ENCODE results near the gene SRRM4. TPM values are rescaled to one million over a fixed set of nuclear protein-coding genes. Genes with fewer than 3 reads are reported as not detected.

The SRRM4 gene
- total RNA-seq, 1 experiment from 2014 or later, result not detected

DNA sequence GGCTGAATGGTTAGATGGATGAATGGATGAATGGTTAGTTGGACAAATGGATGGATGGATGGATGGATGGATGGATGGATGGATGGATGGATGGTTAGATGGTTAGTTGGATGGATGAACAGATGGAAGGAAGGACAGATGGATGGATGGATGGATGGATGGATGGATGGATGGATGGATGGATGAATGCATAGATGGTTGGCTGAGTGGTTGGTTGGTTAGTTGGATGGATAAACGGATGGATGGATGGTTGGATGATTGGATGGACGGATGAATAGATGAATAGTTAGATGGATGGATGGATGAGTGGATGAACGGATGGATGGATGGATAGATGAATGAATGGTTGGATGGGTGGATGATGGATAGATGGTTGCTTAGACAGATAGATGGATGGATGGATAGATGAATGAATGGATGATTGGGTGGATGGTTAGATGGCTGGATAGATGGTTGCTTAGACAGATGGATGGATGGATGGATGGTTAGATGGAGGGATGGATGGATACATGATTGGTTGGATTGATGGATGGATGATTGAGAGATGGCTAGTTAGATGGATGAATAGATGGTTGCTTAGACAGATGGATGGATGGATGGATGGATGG lies 148.6 kb downstream of the SRRM4 start:
- no peak overlapping the region for H3K4me3 ChIP-seq
- H3K27ac ChIP-seq, result no peak overlapping the region
- H3K27me3 ChIP-seq (replicated peaks), result no peaks in the 10 kb centered on the region
- no peaks in the 10 kb centered on the region for H3K9me3 ChIP-seq (replicated peaks)
- no peaks in the 10 kb centered on the region for H3K36me3 ChIP-seq
- no peak for DNase-seq (ENCODE audit: low read depth in 1 of 2, low spot score in 2 of 2)
- no peaks in the 10 kb centered on the region for H3K4me1 ChIP-seq (replicated peaks)

DNA sequence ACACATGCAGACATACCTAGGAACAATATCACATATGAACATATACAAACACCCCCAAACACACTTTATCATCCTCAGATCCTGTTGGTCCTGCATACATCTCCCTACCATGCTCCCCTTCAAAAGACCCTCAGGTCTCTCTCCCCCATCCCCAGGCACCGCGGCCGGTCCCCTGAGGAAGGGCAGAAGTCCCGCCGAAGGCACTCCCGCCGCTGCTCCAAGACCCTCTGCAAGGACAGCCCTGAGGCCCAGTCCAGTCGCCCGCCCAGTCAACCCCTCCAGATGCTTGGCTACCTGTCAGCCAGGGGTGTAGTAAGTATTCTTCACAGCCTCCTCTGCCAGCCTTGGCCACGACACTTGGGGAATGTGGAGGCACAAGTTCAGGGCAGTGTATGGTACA lies 149.2 kb downstream of the SRRM4 start:
- Histone ChIP-seq H3K36me3 (no peaks in the 10 kb centered on the region), H3K9me3 (replicated peaks) (no peaks in the 10 kb centered on the region), H3K4me1 (replicated peaks) (no peaks in the 10 kb centered on the region), H3K27ac (no peak overlapping the region), H3K27me3 (replicated peaks) (no peaks in the 10 kb centered on the region), H3K4me3 (no peak overlapping the region)
- DNase-seq (ENCODE audit: low read depth in 1 of 2, low spot score in 2 of 2), result no peak

DNA sequence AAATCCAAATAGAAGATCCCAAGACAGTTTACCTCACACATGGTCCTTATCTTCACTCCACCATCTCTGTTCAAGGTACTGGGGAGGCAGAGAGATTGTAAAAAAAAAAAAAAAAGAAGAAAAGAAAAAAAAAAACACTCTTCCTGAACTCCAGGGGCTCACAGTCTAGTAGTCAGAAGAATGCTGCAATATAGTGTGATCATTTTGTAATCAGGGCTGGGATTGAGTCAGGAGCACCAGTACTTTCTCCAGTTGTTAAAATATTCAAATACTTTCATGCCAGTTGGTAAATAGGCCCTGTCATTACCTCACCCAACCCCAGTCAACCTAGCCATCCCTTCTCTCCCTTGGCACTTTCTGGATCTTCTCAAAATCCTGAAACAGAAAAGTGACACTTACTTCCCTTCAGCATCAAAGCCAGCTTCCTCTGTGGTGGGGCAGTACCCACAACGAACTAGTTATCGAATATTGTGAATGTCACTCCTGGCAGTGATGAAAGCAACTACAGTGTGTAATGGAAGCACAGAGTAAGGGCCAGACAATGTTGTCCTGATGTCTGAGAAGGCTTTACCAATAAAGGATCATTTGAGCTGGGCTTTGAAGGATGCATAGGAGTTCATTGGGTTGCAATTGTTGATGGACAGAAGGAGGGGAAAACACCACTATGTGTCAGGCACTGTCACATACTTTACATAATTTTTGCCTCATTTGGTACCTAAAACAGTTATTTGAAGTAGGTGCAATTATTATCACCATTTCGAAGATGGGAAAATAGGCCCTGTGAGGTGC lies 153.1 kb downstream of the SRRM4 start:
- no peak overlapping the region for H3K4me3 ChIP-seq
- no peak overlapping the region for H3K27ac ChIP-seq
- H3K36me3 ChIP-seq, result no peaks in the 10 kb centered on the region
- H3K4me1 ChIP-seq (replicated peaks), result no peaks in the 10 kb centered on the region
- H3K9me3 ChIP-seq (replicated peaks), result no peaks in the 10 kb centered on the region
- DNase-seq (ENCODE audit: low read depth in 1 of 2, low spot score in 2 of 2), result no peak
- H3K27me3 ChIP-seq (replicated peaks), result no peaks in the 10 kb centered on the region

DNA sequence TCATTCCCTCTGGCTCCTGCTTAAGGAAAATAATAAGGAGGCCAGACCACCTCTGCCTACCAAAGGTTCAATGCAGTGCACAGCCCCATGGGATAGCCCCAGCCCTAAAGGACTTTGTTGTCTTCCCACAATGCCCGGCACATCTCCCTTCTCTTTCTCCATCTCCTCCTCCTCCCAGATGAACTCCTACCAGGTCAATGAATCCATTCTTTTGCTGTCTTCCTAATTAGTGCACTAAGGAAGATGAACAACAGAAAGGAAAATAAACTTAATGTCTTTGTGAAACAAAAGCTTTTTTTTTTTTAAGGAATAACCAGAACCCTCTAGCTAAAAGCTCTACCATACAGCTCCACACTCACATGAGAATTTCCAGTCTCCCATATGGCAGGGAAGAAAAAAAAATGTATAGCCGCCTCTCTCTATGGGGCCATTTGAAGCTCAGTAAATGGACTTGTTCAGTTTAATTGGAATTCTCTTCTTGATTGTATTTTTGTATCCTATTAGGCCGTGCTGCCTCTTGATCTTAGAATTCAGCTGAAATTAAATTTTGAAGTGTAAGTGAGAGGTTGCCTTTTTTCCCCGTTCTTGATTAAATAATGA lies 155.6 kb downstream of the SRRM4 start:
- no peak overlapping the region for H3K4me3 ChIP-seq
- no peaks in the 10 kb centered on the region for H3K4me1 ChIP-seq (replicated peaks)
- no peaks in the 10 kb centered on the region for H3K9me3 ChIP-seq (replicated peaks)
- H3K27me3 ChIP-seq (replicated peaks), result 0 out of 2 replicates have a peak, but pooled peaks cover 3% of the 10 kb centered on the region
- H3K27ac ChIP-seq, result no peak overlapping the region
- DNase-seq (ENCODE audit: low read depth in 1 of 2, low spot score in 2 of 2), result no peak
- no peaks in the 10 kb centered on the region for H3K36me3 ChIP-seq

DNA sequence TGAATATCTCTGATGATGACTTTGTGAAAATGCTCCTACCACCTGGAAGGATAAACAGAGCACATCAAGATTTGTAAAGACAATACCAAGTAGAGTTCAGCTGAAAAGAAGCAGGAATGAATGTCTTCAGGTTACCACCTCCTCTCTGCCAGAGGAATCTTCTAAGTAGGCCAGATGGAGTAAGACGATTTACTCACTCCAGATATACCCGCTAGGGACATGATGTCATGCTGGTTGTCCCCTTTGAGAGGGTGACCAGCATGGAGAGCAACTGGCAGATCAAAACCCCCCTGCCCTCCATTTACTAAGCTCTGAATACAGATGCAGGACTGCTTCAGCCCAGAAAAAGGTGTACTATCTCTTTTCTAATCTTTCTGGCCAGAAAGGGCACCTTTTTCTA lies 158.1 kb downstream of the SRRM4 start:
- H3K9me3 ChIP-seq (replicated peaks), result no peaks in the 10 kb centered on the region
- DNase-seq (ENCODE audit: low read depth in 1 of 2, low spot score in 2 of 2), result no peak

DNA sequence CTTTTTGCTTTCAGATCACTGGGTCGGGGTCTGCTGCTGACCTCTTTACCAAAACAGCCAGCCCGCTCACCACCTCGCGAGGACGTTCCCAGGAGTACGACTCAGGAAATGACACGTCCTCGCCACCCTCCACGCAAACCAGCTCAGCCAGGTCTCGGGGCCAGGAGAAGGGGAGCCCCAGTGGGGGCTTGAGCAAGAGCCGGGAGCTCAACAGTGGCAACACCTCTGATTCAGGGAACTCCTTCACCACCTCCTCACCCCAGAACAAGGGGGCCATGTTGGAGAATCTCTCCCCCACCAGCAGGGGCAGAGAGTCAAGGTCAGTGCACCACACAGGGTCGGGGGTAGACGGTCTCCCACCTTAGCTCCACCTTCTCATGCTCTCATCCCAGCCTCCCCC lies 164.0 kb downstream of the SRRM4 start:
- no peak for DNase-seq (ENCODE audit: low read depth in 1 of 2, low spot score in 2 of 2)
- Histone ChIP-seq H3K27ac (no peak overlapping the region), H3K9me3 (replicated peaks) (no peaks in the 10 kb centered on the region), H3K4me1 (replicated peaks) (no peaks in the 10 kb centered on the region), H3K36me3 (no peaks in the 10 kb centered on the region), H3K27me3 (replicated peaks) (0 out of 2 replicates have a peak, but pooled peaks cover 2% of the 10 kb centered on the region), H3K4me3 (no peak overlapping the region)

More for the DNA sequence above, 158.1 kb downstream of the SRRM4 start:
- Histone ChIP-seq H3K27ac (no peak overlapping the region), H3K4me1 (replicated peaks) (no peaks in the 10 kb centered on the region), H3K4me3 (no peak overlapping the region), H3K36me3 (no peaks in the 10 kb centered on the region), H3K27me3 (replicated peaks) (0 out of 2 replicates have a peak, but pooled peaks cover 3% of the 10 kb centered on the region)

DNA sequence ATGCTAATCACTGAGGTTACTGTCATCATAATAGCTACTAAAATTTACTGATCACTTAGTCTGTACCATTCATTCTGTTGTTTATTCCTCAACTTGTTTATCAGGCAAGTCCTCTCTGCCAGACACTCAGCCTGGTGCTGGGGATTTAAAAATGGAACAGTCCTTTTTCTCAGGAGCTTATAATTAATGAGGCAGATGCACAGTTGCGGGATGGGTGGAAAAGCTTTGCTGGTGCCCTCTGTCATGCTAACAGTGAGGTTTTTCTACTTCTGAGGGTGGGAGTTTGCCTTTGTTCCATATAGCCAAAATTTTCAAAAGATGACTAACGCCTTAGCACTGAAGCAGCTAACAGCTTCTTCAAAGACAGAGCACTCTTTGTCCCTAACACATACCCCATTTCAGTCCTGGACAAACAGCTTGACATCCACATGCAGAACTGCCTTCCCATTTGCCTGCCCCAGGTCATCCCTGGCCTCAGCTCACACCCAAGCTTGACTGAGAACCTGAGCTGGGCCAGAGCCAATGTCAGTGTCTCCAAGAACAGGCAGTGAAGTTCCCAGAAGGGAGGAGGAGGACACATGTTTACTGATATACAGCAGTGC lies 166.6 kb downstream of the SRRM4 start:
- no peak for DNase-seq (ENCODE audit: low read depth in 1 of 2, low spot score in 2 of 2)
- no peaks in the 10 kb centered on the region for H3K9me3 ChIP-seq (replicated peaks)
- no peaks in the 10 kb centered on the region for H3K27me3 ChIP-seq (replicated peaks)
- no peaks in the 10 kb centered on the region for H3K36me3 ChIP-seq
- H3K27ac ChIP-seq, result no peak overlapping the region
- H3K4me1 ChIP-seq (replicated peaks), result no peaks in the 10 kb centered on the region
- no peak overlapping the region for H3K4me3 ChIP-seq

DNA sequence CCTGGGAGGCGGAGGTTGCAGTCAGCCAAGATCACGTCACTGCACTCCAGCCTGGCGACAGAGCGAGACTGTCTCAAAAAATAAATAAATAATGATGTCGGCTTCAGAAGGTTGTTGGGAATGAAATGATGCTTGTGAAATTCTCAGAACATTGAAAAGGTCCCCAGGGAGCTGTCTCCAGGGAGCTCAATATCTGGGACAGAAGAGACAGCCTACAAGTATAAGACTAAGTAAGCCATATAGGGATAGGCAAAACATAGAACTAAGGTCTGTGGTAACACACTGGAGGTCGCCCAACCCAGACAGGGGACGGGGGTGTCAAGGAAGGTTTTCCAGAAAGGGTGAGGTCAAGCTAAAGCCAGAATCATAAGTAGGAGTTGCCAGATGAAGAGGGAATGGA lies 167.9 kb downstream of the SRRM4 start:
- Histone ChIP-seq H3K36me3 (no peaks in the 10 kb centered on the region), H3K4me1 (replicated peaks) (no peaks in the 10 kb centered on the region), H3K27me3 (replicated peaks) (no peaks in the 10 kb centered on the region), H3K4me3 (no peak overlapping the region), H3K9me3 (replicated peaks) (no peaks in the 10 kb centered on the region), H3K27ac (no peak overlapping the region)
- DNase-seq (ENCODE audit: low read depth in 1 of 2, low spot score in 2 of 2), result no peak

DNA sequence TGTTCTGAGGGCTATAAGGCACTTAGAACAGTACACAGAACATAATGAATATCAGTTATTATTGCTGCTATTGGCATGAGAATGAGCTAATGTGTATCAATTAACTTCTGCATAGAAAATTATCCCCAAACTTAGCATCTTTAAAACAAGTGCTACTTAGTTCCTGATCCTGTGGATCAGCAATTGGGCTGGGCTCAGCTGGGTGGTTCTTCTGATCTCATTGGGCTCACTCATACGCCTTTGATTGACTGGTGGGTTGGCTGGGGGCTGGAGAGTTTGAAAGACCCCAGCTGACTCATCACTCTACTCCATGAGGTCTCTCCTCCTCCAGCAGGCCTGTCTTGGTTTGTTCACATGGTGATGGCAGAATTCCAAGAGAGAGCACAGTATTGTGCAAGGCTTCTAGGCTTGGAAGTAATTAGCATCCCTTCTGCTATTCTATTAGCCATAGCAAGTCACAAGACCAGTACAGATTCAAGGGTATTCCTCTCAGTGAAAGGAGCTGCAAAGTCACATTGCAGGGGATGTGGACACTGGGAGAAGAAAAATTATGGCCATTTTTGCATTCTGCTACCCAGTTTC lies 170.2 kb downstream of the SRRM4 start:
- no peak for DNase-seq (ENCODE audit: low read depth in 1 of 2, low spot score in 2 of 2)
- H3K4me3 ChIP-seq, result no peak overlapping the region
- H3K4me1 ChIP-seq (replicated peaks), result no peaks in the 10 kb centered on the region
- no peaks in the 10 kb centered on the region for H3K27me3 ChIP-seq (replicated peaks)
- no peaks in the 10 kb centered on the region for H3K9me3 ChIP-seq (replicated peaks)
- no peak overlapping the region for H3K27ac ChIP-seq
- H3K36me3 ChIP-seq, result no peaks in the 10 kb centered on the region

DNA sequence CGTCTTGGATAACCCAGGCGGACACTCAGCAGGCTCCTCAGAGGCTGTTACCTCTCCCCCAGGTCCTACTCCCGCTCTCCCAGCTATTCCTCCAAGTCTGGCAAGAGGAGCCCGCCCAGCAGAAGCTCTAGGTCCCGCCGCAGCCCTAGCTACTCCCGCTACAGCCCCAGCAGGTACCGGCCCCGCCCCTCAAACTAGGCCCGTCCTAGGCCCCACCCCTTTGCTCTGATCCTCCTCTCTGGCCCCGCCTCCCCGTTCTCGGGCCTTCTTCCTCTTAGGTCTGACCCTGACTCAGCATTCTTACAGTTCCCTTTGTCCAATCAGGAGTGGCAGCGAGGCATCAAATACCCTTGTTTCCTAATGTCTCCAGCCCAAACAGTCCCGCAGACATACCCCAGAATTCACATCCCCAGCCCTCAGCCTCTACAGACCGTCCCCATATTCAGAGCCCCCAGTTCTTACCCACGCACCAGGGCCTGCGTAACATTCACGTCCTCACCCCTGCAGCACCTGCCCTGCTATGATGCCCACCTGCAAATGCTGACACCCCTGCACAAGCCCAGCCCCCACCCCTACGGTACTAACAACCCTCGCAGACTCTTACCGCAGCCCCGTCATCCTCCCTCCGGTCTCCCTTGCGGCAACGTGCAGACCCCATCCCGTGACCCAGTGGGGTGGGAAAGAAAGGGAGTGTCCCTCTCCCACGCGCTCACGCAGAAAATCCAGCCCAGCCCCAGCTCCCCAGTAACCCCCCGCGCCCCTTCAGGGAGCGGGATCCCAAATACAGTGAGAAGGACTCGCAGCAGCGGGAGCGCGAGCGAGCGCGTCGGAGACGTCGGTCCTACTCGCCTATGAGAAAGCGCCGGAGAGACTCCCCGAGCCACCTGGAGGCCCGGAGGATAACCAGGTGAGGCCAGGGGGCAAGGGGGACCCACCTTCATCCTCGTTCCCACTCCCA lies 172.4 kb downstream of the SRRM4 start:
- Histone ChIP-seq H3K27ac (no peak overlapping the region), H3K36me3 (no peaks in the 10 kb centered on the region), H3K4me1 (replicated peaks) (no peaks in the 10 kb centered on the region), H3K4me3 (no peak overlapping the region), H3K27me3 (replicated peaks) (no peaks in the 10 kb centered on the region), H3K9me3 (replicated peaks) (no peaks in the 10 kb centered on the region)
- DNase-seq (ENCODE audit: low read depth in 1 of 2, low spot score in 2 of 2), result no peak

DNA sequence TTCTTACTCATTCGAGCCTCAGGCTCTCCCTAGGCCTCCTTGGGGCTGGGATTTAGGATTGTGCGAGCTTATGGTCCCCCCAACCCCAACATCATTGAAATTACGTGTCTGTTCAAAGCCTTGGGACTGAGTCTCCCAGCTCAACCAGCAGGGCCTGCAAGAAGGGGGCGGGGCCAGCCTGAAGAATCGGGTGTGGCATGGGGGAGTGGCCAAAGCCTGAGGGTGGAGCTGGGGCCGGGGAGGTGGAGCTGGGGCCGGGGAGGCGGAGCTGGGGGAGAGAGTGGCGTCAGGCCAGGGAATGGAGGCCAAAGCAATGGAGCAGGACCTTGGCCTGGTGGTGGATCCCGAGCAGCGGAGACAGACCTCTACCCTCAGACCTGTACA lies 173.1 kb downstream of the SRRM4 start:
- H3K36me3 ChIP-seq, result no peaks in the 10 kb centered on the region
- H3K27ac ChIP-seq, result no peak overlapping the region
- H3K4me1 ChIP-seq (replicated peaks), result no peaks in the 10 kb centered on the region
- DNase-seq (ENCODE audit: low read depth in 1 of 2, low spot score in 2 of 2), result no peak
- H3K27me3 ChIP-seq (replicated peaks), result no peaks in the 10 kb centered on the region
- no peaks in the 10 kb centered on the region for H3K9me3 ChIP-seq (replicated peaks)
- no peak overlapping the region for H3K4me3 ChIP-seq

DNA sequence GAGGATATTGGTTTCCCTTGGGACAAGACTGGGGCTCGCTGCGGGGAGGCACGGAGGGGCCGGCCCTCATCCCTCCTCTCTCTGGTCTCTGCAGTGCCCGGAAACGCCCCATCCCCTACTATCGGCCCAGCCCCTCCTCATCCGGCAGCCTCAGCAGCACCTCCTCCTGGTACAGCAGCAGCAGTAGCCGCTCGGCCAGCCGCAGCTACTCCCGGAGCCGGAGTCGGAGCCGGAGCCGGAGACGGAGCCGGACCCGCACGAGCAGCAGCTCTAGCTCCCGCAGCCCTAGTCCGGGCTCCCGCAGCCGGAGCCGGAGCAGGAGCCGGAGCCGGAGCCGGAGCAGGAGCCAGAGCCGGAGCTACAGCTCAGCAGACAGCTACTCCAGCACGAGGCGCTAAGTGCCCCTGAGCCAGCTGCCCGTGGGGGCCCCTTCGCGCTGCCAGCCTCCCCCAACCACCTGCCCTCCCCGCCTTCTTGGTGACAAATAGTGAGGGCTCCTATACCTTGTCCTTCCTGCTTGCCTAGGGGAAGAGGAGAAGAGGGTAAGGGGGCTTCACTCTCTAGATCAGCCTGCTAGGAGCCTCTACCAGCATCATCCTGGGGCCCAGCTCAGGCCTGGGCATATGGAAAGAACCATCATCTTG lies 175.2 kb downstream of the SRRM4 start:
- Histone ChIP-seq H3K27ac (no peak overlapping the region), H3K4me1 (replicated peaks) (no peaks in the 10 kb centered on the region), H3K9me3 (replicated peaks) (no peaks in the 10 kb centered on the region), H3K36me3 (no peaks in the 10 kb centered on the region), H3K27me3 (replicated peaks) (no peaks in the 10 kb centered on the region), H3K4me3 (no peak overlapping the region)
- no peak for DNase-seq (ENCODE audit: low read depth in 1 of 2, low spot score in 2 of 2)
